HG03565 (cell line): Measurements from ENCODE around the gene HIC1.

Experiments
- ATAC-seq: cut with Tn5 transposase; IDR thresholded peaks from one replicate; pipeline ENCODE4 v1.9.1; 2021; ENCODE audit warnings: mild to moderate bottlenecking, moderate library complexity; ENCODE audit not compliant: unreplicated experiment

HIC1 gene

DNA sequence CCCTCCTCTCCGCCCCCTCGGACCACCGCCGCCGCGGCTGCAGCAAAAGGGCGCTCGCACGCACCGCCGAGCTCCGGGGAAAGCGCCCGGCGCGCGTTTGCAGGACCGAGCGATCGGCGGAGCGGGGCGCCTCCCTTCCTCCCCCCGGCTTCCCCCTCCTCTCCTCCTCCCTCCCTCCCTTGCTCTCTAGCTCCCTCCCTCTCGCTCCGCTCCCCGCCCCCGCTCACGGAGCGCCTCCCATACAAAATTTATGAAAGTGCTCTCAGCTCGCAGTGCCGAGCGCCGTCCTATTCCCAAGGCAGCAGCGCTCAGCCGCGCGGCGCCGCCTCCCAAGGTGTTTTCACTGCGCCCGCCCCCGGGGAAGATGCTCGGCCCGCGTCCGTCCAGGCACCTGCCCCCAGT, 29.7 kb upstream of the HIC1 start, which contains the start of gene RTN4RL1:
TSS of gene RTN4RL1 (minus strand) at position 115 of the 402 bp plus-strand sequence. CDS start 469 bp downstream, outside the sequence.
- ATAC-seq, result no peak

DNA sequence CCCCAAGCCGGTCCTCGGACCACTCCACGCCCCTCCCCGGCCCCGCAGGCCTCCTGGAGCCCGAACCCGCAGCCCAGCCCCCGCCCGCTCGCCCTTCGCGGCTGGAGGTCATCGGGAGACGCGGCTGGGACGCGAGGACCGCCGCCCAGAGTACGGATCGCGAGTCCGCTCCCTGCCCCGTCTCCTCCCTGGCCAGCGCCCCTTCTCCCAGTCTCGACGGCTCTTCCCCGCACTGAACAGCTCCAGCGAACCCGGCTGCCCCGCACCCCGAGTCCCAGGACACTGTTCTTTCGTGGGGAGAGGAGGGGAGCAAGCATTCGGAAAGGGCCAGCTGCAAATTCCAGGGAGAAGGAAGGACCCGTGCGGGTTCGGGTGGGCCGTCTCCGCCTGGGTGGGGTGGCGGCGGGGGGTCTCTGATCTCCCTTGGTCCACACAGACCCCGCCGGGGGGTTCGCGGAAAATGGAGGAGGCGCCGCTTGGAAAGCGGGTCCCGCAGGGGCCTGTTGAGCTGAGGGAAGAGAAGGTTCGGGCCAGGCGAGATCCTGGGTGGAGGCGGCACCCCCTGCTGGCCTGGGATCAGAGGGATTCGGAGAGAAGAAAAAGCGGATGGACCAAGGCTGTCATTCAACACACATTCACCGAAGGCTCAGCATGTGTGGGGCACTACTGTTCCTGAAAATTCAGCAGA, 29.1 kb upstream of the HIC1 start:
- no peak for ATAC-seq

DNA sequence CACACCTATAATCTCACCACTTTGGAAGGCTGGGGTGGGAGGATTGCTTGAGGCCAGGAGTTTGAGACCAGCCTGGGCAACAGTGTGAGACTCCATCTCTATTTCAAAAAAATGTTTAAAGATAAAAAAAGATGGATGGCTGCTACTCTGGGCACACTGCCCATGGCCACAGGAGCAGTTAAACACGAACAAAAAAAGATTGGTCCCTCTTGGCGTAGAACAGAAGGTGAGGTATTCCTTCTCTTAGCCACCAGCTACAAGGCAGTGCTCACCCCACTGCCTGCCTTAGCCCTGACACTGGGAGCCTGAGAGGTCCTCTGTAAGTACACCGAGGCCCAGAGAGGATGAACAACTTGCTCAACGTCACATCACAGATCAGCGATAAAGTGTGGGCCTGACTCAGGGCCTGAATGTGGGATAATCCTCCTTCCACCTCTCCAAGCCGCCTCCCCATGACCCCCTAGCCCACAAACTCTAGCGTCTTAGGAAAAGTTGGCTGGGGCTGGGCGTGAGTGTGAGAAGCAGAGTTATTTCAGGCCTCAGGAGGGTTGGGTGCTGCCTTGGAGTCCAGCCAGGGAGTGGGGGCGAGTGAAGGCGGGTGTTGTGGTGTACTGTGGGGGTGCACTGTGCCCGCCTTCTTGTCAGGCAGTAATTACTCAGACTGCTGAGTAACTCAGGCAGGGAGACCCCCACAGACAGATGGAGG, 27.2 kb upstream of the HIC1 start:
- ATAC-seq, result no peak

DNA sequence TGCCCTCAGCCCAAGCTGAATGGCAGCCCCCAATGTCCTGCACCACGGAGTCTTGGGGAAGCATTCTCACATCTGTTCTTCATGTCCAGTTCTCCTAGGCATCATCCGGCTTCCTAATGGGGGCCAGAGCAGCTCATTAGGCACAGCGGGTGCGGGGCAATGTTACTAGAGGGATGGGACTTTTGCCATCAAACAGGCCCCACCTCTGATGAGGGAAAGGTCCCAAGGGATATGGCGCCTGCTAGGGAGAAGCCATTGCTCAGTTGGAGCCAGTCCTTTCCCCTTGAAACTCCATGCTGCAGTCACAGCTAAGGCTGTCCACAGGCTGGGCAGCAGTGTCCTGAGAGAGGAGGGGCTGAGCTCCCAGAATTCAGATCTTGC, 26.7 kb upstream of the HIC1 start:
- ATAC-seq, result no peak

DNA sequence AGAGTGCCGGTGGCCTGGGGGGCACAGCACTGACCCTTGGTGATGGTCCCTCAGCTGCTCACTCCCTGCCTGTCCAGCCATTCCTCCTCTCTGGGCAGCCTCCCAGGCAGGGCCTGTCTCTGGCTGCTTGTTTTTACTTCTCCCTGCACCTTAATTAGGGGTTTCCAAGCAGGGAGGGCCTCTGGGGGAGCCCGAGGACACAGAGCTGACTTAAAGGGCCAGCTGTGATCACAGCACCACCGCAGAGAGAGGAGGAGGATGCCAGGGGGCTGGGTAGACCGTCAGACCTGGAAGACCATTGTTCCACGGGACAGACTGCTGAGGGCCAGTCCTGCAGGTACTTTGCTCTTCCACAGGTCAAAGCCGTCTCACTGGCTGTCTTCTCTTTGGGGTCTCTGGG, 26.2 kb upstream of the HIC1 start:
- ATAC-seq, result no peak

DNA sequence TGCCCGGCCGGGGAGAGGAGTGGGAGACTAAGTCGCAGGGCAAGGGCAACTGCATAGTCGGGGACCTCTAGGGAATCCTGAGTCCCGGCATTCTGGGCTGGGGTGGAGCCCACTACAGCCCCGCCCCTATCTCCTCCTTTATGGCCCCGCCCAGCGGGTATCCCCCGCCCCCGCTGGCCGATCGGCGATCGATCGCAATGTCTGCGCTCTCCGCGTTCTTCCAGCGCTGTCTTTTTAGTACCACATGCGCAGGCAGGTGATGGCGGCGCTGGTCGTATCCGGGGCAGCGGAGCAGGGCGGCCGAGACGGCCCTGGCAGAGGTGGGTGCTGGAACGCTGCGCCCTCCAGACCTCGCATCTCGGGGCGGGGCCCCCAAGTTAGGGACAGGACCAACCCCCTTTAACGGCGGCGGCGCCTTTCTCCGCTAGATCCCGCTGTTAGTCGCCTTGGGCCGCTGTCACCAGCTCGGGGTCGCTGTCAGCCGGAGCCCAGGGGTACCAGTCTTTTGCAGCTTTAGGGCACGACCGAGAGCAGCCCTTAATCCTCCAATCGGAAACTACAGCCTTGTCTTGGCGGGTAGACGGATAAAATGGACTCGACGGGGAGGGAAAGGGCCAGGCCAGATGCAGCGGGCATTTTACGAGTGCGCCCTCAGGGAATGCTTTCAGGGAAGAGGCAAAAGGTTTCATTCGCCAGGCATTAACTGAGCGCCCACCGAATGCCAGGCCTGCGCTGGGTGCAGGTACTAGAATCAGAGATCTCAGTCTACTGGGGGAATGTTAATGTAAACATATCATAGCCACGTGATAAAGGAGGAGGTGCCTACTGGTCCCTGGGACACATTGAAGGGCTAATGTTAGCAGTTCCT, 24.8 kb upstream of the HIC1 start, which contains the start of gene DPH1:
TSS of gene DPH1 (plus strand) at position 243 of the 868 bp plus-strand sequence. CDS start at position 260, 17 bp downstream.
- ATAC-seq, result peak; percentile 70

DNA sequence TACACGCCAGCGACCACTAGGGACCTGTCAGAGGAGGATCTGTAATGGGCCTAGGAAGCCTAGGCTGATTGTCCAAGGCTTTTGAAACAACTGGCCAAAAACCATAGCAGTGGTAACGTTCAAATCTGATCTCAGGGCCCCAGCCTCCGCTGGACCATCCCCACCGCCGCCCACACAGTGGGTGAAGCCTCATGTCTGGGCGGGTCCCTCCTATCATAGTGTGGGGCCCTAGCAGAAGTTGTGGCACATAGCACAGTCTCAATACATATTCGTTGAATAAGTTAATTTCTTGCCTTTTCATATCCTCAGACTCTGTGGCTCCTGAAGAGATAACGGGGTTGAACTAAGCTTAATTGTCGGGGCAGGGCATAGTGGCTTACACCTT, 24.1 kb upstream of the HIC1 start:
- ATAC-seq, result no peak

DNA sequence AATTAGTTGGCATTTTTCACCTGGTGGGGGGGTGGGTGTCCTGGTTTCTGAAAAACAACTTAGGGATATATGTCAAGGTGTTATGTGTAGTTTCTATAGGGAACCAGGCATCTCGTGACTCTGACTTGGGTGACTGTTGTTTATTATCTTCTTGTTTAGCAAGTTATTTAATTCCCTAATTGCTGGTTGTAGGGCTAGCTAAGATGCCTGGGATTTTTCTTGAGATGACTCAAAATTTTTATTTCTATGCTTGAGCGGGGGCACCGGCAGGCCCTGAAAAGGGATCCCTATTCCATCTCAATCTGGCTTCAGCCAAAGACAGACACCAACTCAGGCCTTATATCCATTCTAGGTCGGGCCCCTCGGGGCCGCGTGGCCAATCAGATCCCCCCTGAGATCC, 21.8 kb upstream of the HIC1 start:
- no peak for ATAC-seq

DNA sequence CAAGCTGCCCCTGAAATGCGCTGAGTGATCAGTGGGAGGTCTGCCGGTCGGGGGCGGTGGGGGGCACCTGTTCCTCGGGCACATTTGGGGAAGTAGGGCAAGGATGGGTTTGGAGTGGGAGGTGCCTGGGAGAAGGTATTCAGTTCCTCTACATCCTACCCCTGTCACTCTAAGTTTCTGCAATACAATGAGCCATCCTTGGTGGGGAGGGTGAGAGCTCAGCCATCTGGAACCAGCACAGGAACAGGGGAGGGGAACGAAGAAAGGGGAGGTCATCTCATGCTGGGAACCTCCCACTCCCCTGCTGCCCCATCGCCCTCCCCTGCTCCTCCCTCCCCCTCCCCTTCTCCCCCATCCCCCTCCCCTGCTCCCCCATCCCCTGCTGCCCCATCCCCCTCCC, 20.7 kb upstream of the HIC1 start:
- no peak for ATAC-seq

DNA sequence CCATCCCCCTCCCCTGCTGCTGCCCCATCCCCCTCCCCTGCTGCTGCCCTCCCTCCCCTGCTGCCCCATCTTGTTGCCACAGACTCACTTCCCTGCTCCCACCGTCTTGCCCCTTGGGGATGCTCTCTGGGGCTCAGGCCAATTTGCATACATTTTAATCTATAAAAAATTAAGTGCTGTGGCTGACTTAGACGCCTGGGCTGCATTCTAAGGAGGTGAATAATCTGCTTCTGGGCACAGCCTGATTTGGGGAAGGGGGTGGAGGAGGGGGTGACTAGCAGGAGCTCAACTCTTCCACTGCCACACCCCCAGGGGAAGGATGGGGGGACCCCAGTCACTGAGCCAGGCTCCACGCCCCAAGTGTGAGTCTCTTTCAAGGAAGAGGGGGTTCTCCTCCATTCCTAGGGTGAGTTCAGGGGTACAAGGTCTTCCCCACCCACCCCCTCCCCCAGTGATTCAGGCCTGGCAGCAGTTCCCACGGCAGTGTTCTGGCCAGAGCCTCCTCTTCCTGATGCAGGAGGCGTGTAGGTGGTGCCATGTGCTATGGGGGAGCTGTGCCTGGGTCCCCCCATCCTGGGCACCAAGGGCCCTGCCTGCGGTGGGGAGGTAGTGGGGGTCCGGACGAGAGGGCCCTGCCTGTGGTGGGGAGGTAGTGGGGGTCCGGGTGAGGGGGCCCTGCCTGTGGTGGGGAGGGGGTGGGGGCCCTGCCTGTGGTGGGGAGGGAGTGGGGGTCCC, 19.9 kb upstream of the HIC1 start:
- ATAC-seq, result no peak

DNA sequence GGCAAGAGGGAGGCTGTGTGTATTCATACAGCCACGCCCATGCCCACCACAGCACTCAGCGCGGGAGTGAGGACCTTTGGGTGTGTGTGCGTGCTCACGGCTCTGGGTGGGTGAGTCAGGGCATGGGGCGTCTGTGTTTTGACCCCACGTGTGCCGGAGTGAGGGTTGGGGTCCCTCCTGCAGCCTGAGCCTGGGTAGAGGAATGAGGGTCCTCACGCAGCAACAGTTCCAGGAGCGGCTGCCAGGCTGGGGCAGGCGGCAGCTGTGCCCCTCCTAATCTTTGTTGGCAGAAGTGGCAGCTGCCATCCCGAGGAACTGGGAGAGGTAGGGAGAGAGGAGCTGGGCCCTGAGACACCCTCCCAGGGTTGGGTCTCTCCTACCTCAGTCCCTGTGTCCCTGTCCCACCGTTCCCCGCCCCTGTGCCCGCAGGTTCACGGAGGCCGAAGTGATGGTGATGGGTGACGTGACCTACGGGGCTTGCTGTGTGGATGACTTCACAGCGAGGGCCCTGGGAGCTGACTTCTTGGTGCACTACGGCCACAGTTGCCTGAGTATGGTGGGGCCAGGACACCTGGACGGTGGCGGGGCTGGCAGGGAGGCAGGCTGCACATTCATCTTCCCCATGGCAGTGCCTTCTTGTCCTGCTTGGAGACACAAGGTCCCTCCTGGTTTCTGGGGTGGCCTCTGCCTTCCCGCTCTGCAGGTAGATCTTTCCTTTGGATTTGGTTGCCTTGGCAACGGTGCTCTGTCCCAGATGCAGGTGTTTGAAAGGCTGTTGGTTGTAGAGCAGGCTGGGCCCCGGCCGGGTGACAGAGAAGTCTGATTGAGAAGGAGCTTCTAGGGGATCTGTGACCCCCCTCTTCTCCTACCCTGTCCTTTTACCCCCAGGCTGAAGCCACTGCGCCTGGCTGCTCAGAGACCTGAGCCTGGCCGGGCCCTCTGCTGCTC, 19.1 kb upstream of the HIC1 start:
- ATAC-seq, result no peak

DNA sequence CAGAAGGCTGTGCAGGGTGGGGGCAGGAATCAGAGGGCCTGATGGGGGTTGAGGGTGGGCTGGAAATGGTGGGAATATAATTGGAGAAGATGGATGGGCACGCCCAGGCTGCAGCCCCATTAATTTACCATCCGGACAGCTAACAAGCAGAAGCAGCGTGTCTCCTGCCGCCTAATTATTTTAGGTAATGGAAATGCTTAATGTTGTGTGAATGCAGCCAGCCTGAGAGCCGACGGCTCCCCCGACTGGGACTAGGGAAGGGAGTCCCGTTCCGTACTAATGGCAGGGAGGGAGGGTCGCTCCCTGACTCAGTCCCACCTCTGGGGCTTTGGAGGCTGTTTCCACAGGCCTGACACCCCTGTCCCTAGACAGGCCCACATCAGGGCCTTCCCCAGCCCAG, 17.7 kb upstream of the HIC1 start:
- no peak for ATAC-seq

DNA sequence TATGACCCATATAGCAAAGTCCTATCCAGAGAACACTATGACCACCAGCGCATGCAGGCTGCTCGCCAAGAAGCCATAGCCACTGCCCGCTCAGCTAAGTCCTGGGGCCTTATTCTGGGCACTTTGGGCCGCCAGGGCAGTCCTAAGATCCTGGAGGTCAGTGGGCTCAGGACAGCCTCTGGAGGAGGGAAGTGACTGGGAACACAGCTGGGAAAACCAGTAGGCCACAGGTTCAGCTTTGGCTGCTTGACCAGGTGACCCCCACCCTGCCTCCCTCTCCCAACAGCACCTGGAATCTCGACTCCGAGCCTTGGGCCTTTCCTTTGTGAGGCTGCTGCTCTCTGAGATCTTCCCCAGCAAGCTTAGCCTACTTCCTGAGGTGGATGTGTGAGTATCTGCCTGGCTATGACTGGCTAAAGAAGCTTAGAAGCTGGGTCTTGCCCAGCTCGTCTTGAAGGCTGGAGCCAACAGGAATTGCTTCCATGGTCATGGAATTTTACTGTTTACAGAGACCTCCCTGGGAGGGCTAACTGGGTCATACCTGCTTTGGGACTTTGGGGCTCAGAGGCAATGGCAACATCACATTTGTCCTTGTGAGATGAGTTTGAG, 14.6 kb upstream of the HIC1 start:
- ATAC-seq, result no peak

DNA sequence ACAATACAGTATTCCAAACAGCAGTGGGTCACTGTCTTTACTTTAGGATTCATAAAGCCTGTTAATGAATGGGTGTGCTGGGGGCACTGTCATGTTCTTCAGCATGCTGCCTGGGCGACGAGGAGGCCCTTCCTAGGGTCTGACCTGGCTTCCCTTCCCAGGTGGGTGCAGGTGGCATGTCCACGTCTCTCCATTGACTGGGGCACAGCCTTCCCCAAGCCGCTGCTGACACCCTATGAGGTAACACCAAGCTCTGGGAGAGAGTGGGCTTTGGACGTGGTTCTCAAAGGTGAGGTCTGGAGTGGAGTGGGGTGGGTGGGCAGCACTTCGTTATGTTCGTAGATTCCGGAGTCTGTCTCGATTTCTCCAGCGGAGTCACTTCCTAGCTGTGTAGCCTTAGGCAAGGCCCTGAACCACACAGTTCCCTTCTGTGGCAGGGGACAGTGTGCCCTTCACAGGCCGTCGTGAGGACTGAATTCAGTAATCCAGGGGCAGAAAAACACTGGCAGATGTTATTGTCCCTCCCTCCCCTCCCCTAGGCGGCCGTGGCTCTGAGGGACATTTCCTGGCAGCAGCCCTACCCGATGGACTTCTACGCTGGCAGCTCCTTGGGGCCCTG, 13.9 kb upstream of the HIC1 start:
- ATAC-seq, result no peak

DNA sequence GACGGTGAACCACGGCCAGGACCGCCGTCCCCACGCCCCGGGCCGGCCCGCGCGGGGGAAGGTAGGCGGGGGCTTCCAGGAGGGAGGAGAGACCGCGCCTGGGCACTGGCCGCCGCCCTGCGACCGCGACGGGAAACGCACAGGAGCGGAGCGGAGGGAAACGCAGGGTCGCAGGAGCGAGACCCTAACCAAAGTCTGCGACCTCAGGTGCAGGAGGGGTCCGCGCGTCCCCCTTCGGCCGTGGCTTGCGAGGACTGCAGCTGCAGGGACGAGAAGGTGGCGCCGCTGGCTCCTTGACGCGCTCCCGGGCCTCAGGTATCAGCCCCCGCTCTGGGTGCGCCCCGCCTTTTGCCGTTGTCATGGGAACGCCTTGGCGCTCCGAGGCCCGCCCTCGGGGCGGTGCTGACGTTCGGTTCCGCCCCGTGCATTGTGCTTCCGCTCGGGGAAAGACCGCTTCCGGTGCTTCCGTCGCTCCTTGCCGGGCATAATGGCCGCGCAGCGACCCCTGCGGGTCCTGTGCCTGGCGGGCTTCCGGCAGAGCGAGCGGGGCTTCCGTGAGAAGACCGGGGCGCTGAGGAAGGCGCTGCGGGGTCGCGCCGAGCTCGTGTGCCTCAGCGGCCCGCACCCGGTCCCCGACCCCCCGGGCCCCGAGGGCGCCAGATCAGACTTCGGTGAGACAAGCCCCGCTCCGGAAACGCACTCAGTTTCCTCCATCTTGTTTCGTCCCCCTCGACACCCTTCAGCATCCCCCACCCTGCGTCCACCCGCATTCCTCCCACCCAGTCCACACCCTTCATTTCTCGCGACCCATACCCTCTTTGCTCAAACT, 13.1 kb upstream of the HIC1 start, which contains the start of gene OVCA2:
TSS of gene OVCA2 (plus strand) at position 462 of the 829 bp plus-strand sequence. CDS start at position 488, 26 bp downstream.
- peak; percentile 89 for ATAC-seq

DNA sequence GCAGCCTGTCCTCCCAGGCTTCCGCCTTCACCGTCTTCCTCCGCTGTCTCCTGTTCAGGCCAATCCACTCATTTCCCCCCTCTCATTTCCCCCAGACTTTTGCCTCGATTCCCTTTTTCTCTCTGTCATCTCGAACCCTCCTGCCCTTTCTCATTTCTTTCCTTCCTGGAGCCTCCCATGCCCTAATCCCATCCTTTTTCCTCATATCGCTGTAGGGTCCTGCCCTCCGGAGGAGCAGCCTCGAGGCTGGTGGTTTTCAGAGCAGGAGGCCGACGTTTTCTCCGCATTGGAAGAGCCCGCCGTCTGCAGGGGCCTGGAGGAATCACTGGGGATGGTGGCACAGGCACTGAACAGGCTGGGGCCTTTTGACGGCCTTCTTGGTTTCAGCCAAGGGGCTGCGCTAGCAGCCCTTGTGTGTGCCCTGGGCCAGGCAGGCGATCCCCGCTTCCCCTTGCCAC, 12.5 kb upstream of the HIC1 start:
- ATAC-seq, result no peak

DNA sequence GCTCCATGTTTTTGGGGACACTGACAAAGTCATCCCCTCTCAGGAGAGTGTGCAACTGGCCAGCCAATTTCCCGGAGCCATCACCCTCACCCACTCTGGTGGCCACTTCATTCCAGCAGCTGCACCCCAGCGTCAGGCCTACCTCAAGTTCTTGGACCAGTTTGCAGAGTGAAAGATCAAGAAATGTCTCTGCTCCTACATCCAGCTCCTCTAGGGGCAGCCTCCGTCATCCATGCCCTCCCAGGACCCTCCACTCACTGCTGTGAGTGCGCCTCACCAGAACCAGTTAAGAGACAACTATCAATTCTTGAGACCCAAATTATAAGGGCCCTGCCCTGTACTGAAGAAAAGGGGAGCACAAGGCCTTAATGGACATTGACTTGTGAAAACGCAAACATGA, 12.0 kb upstream of the HIC1 start:
- ATAC-seq, result no peak

DNA sequence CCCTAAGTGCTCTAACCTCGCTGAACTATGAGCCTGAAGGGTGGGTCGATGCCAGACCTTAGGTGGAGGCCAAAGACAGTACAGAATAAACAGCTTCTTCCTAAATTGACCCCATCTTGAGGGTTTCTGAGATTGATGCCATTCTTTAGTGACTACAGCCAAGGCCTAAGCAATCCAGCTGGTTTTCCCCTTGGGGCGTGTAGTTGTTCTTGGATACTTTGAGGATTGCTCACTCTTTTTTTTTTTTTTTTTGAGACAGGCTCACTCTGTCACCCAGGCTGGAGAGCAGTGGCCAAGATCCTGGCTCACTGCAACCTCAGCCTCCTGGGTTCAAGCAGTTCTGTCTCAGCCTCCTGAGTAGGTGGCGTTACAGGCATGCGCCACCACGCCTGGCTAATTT, 11.1 kb upstream of the HIC1 start:
- no peak for ATAC-seq
